ENCODE results near the gene PNPLA1.

- TF ChIP-seq POLR2AphosphoS5 (IDR thresholded peaks at IDR 0.05) (no peak), POLR2A (IDR thresholded peaks at IDR 0.05) (no peak), CTCF (IDR thresholded peaks at IDR 0.05) (no peak), EP300 (IDR thresholded peaks at IDR 0.05) (no peak)
Measured at GRCh38 chr6:36340306-36340617, 70.4 kb downstream of the PNPLA1 start.

All from stomach (tissue), 4 donors.